Upper lobe of left lung (tissue), 4 donors: ENCODE data around the gene TSPAN5.

Source experiments
- CTCF ChIP-seq, 6 experiments: fragments of 450-650 bp in 4 of 6; fragments of 200-600 bp in 2 of 6; sonication (generic) in 2 of 6; IDR thresholded peaks; one replicate each; pipeline ENCODE4 v1.5.1; 2016 to 2019; ENCODE audit warnings: antibody characterized with exemption in 6 of 6
- POLR2A ChIP-seq, 4 donors: fragments of 450-650 bp; IDR thresholded peaks; one replicate each; pipeline ENCODE4 v1.5.1; 2016 to 2017; ENCODE audit warnings: antibody characterized with exemption in 4 of 4, mild to moderate bottlenecking in 2 of 4

DNA sequence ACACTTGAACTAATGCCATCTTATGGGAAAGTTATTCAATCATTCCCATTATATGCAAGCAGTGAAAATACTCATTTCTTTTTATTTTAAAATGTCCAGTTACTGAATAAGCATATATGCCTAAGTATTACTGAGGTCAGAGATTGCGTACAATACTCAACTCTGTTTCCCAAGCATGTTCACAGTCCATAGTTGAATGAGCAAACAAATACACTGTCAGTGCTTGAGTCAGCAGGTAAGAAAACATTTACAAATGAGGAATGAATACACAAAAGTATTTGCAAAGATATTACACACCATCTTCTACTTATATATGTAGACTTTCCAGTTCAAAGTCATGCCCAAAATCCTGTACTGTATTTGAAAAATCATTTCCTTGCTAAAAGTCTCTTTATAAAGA, 74.1 kb downstream of the TSPAN5 start:
- no peak for TF ChIP-seq CTCF (IDR thresholded peaks at IDR 0.05)
- TF ChIP-seq POLR2A (IDR thresholded peaks at IDR 0.05) = no peak
